Hematopoietic multipotent progenitor cell treated with erythropoietin and hydrocortisone succinate and interleukin-3 and kit ligand, for 8 days (in vitro differentiated cells): ENCODE data around the gene GRIN3B.
"Not testable (repeated sequence)": the region's sequence is repeated elsewhere in the genome, so short reads cannot be mapped to it uniquely, and the experiment has no call there.

Experiments
- DNase-seq: peaks from one replicate; pipeline ENCODE4 v3.0.0-alpha.2; 2015

The GRIN3B gene

DNA sequence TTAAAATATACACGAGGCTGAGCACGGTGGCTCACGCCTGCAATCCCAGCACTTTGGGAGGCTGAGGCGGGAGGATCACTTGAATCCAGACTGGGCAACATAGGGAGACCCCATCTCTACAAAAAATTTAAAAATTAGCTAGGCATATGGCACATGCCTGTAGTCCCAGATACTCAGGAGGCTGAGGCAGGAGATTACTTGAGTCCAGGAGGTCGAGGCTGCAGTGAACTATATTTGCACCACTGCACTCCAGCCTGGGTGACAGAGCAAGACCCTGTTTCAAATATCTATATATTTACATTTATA, 23.6 kb downstream of the GRIN3B start:
- DNase-seq: not testable (repeated sequence)

GRCh38 chr19:1025080-1025479, 24.9 kb downstream of the GRIN3B start:
- not testable (repeated sequence) for DNase-seq

DNA sequence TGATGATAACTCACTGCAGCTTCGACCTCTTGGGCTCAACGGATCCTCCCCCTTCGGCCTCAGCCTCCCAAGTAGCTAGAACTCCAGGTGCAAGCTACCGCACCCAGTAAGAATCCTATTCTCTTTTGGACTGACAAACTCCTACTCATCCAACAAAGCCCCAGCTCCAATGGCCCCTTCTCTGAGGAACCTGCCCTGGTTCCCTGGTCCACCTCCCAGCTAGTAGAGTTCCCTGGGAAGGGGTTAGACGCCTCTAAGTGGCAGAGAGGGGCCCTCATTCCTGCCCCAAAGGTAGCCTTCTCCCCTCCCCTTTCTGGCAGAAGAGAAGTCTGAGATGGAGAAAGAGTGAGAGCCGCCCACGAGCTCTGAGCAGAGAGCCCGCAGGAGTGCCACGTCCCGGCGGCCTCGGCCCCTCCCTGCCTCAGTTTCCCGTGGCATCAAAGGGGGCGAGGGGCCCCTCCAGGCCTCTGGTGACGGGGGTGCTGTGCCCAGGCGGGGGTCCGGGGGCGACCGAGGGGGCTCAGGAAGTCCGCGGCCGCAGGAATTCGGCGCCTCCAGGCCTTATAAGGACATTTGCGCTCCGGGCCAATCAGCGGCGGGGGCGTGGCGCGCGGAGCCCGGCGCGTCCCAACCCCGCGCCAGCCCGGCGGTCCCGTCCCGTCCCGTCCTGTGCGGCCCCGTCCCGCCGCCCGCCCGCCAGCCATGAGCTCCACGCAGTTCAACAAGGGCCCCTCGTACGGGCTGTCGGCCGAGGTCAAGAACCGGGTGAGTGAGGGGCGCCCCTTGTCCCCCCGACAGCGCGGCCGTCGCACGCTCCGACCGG, 26.0 kb downstream of the GRIN3B start, which contains the start of gene CNN2:
Gene CNN2 (plus strand): TSS at position 649 of the 823 bp plus-strand sequence. CDS start 54 bp downstream, at position 703.
- DNase-seq: peak; percentile 62

DNA sequence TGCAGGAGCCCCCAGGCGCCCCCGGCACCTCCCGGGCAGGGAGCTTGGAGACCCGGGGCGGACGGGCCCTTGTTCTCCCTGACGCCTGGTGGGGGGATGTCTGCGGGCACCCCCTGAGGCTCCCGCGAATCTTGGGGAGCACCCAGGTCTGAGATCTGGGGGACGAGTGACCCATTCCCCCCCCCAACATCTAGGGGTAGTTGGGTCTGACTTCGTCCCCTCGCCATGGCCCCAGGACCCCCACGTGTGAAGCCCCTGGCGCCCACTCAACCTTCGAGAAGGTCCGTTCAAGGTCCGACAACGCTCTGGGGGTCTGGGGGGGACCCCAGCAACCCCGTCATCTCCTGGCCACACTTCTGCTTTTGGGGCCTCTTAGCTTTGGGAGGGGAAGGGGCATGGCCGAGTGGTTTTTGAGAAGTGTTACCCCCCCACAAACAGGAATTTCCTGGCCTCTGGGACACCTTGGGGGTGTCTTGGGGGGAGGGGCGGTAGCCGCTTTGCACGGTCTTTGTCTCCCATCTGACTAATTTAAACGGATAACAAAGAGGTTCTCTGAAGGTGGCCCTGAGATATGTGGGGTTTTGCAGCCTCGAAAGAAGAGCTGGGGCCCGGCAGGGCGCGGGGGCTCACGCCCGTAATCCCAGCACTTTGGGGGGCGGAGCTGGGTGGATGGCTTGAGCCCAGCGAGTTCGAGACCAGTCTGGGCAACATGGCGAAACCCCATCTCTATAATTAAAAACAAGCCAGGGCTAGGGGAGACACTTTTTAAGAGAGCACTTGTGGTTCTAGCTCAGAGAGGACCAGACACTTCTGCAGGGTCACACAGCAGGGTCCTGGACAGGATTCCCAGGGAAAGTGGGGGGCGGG, 26.8 kb downstream of the GRIN3B start:
- peak; percentile 45 for DNase-seq

DNA sequence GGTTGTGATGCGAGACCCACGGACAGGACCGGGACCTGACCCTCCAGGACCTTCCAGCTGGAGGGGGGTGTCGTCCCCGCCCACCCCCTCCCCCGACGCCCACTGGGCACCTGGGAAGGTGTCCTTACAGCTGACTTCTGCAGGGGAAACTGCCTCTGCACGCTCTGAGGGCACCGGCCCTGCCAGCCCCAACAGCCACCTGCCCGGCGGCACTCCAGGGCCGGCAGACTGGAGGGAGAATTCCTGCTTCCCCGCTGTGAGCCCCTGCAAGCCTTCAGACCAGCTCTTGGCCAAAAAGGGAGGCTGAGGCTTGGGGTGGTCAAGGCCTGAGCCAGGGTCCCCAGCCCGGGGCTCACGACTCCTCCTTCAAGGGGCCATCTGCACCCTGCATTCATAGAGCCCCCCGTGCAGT, 27.4 kb downstream of the GRIN3B start:
- no peak for DNase-seq

GRCh38 chr19:1028062-1028926, 28.1 kb downstream of the GRIN3B start:
- DNase-seq: peak; percentile 23

DNA sequence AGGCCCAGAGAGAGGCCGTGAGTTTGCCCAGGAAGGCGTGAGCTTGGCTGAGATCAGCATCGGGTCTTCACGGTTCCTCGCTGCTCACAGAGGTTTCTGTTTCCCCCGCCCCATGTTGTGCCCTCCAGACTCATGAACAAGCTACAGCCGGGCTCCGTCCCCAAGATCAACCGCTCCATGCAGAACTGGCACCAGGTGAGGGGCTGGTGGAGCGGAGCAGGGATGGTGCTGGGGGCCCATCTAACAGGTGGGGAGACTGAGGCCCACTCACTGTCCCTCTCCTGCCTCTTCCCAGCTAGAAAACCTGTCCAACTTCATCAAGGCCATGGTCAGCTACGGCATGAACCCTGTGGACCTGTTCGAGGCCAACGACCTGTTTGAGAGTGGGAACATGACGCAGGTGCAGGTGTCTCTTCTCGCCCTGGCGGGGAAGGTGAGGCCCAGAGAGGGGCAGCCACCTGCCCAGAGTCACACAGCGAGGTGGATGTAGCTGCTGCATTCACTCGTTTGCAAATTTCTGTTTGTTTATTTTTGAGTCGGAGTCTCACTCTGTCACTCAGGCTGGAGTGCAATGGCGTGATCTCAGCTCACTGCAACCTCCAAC, 32.1 kb downstream of the GRIN3B start:
- no peak for DNase-seq

- no peak for DNase-seq
These were observed 35.9 kb downstream of the GRIN3B start for GRCh38 chr19:1035998-1036621.

DNA sequence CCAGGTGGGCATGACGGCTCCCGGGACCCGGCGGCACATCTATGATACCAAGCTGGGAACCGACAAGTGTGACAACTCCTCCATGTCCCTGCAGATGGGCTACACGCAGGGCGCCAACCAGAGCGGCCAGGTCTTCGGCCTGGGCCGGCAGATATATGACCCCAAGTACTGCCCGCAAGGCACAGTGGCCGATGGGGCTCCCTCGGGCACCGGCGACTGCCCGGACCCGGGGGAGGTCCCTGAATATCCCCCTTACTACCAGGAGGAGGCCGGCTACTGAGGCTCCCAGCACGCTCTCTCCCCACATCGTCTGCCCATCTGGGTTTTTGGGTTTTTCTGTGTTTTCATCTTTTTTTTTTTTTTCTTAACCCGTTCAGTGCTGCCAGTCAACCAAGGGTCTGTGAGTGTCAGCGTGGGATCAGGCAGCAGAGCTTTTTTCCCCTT, 37.4 kb downstream of the GRIN3B start:
- DNase-seq: no peak

GRCh38 chr19:1038978-1039645, 38.9 kb downstream of the GRIN3B start:
- DNase-seq: peak; percentile 21

DNA sequence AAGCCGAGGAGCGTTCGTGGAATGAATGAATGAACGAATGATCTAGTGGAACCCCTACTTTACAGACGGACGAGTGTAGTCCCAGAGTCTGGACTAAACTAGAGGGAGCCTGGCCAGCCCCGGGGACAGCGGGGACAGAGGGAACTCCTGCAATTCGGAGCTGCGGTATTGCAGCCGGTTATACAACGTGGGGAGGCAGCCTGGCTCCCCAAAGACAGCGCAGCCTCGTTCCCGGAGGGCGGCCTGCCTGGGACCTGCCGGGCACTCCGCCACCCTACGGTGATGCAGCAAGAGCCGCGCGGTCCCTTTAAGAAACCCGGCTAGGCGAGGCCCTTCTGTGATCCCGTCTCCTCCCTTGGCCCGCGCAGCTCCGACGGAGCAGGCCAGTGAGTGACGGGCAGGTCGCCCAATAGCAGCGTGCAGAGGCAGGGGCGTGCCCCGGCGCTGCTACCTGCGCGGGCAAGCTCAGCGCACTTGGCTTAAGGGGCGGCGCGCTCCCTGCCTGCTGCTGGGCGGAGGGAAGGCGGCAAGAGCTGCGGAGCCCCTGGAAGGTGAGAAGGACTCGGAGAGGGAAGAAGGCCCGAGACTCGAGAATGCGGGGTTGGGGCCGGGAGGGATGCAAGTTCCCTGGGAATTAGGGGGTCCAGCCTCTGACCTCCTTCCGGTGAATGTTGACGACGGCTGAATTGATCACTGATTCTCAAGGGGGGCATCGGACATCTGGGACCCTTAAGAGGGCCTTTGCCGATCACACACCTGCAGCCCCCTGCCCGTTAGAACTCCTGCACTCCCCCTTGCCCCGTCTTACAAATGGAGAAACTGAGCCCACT, 39.6 kb downstream of the GRIN3B start, which contains the start of gene ABCA7:
Gene ABCA7 (plus strand): TSS at position 462 of the 830 bp plus-strand sequence. CDS start 1,255 bp downstream, outside the sequence.
- peak; percentile 97 for DNase-seq

DNA sequence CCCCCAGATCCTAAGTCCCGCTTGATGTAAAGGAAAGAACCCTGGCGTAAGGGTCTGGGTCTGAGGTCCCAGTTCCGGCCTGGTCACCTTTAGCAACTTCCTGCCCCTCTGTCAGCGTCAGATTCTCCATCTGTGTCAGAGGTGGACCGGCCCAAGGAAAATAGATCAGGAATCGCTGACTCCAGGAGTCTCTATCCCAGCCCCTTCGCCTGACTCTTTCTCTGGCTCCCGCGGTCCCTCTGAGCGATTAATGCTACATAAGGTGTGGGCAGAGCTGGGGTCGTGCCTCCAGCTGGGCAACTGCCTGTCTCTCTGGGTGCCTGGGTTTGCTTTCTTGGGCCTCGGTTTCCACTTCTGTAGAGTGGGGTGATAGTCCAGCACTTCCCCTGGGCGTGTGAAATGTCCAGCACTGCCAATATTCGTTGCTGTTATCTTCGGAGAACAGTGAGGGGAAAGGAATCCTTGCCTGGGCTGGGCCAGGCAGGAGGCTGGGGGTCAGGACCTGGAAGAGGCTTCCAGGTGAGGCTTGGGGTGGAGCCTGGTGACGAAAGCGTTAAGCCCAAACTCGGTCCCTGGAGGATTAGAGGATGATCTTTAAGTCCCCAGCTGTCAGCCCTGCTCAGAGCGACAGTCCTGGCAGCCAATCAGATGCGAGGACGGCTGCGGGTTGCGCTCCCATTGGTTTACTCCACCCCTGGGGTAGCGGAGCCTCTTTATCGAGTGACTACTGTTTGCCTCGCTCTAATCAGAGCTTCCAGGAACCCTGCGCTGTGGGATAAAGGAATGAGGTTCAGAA, 40.5 kb downstream of the GRIN3B start:
- DNase-seq: peak; percentile 99

DNA sequence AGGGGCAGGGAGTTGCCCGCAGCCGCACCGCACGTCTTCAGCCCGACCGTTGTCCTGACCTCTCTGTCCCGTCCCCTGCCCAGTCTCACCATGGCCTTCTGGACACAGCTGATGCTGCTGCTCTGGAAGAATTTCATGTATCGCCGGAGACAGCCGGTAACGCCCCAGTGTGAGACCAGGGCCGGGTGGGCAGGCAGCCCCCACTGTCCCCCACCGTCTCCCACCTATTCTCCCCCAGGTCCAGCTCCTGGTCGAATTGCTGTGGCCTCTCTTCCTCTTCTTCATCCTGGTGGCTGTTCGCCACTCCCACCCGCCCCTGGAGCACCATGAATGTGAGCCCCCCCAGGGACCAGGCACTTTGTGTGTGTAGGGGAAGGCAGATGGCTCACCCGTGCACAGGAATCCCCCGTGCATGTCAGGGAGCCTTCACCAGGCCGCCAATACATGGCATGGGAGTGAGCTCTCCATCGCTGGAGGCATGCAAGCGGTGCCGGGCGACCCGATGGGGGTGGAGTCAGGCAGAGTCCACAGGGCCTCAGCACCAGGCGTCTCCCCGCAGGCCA, 41.1 kb downstream of the GRIN3B start:
- no peak for DNase-seq

GRCh38 chr19:1041835-1042685, 41.8 kb downstream of the GRIN3B start:
- DNase-seq: no peak

GRCh38 chr19:1042689-1043511, 42.7 kb downstream of the GRIN3B start:
- DNase-seq: peak; percentile 7

DNA sequence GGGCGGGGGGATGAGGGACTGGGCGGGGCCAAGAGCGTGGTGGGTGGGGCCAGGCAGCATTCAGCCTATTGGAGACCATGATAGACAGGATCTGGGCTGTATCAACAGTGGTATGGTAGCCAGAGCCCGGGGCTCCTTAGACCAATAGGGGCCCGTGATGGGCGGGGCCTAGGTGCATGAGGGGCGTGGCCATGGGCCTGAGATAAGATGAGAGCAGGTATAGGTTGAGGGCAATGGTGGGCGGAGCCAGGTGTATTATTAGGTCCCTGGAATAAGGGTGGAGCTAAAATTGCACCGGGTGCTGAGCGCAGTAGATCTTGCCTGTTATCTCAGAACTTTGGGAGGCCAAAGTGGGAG, 45.0 kb downstream of the GRIN3B start:
- peak; percentile 89 for DNase-seq

GRCh38 chr19:1046117-1046626, 46.0 kb downstream of the GRIN3B start:
- DNase-seq: no peak
